HG02571 (cell line): ENCODE measurements around the gene RBPJ.

Experiments used
- ATAC-seq: cut with Tn5 transposase; IDR thresholded peaks from one replicate; pipeline ENCODE4 v1.9.1; 2021; ENCODE audit warnings: mild to moderate bottlenecking, moderate library complexity; ENCODE audit not compliant: unreplicated experiment

The RBPJ gene

DNA sequence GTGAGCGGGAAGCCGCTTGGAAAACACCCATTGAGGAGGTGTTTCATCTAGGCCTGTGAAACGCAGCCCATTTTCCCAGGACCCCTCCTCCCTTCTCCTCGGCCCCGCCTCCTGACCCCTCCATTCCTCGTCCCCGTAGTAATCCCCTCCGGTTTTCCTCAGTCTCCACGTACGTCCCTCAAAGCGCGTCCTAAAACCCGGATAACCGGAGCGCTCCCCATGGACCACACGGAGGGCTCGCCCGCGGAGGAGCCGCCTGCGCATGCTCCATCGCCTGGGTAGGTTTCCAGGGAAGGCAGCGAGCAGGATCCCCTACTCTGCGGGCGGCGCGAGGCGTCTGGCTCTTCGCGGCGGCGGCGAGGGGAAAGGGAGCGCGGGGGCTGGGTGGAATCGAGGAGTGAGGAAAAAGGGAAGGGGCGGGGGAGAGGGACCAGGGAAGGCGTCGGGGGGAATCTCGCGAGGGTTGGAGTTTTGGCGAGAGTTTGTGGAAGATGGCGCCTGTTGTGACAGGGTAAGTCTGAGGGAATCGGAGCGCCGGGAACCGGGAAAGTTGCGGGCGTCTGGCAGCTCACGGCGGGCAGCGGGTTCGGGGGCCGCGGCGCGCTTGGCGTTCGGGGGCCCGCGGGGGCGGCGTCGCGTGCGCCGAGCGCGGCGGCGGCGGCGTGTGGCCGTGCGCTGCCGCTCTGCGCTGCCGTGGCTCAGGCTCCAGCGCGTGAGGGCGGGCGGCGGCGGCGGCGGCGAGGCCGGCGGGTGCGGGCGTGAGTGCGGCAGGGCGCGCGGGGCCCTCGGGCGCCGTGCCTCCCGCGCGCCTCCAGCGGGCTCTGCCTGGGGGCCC, at the start of gene RBPJ:
TSS of gene RBPJ (plus strand) at position 477 of the 835 bp plus-strand sequence. CDS start at position 492, 15 bp downstream.
- peak; percentile 21 for ATAC-seq

DNA sequence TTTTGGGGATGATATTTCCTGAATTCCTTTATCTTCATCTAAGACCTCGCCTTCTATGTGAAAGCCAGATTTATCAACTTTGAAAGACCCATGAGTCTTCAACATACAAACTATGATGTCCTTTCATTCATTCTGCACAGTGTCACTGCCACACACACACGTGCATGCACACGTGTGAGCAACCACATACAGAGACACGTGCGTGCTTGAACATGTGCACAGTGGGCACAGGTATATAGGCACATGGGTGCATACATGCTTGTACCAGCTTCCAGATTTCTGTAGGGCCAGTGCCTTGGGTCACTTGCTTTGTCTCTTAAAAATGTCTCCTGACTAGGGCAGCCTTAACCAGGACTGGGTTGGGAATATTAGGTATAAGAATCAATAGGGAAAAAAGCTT, 49.1 kb upstream of the RBPJ start:
- ATAC-seq, result no peak

DNA sequence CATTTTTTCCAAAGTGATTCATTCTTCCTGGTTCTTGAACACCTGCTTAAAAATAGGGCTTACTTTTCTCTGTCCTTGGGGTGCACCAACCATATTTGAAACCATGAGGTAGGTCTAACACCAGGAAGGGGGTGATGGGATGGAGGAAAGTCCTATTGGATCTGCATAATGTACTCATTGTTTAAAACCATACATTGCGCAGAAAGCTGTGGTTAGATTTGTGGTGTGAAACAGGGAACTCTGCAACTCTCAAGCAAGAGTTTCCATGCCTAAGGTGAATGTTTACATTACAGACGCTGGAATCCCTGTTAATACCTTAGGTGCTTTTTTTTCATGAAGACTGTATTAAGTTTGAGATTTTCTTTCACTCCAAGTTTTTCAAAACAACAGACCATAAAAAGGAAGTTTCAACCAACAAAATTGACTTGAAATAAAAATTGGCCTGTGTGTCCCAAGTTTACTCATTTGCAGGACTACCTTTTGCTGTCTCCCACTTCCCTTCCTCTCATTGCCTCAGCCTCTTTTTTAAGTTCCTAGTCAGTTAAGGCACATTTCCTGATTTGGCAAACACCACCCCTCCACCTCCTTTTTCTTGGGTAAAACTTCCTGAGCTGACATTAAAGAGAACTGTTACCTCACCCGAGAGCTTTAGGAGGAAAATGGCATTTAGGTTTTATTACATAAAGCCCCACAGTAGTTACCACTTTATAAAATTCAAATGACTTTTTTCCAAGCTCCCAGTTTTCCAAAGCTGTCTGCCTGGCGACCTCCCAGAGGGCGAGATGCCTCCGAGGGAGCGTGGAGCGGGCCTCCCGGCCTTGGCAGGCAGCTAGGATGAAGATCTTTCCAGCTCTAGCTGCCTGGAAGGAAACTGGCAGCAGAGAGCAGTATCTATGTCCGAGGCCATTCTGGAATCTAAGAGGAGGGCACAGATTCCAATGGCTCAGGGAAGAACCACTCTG, 47.9 kb upstream of the RBPJ start:
- ATAC-seq, result no peak

DNA sequence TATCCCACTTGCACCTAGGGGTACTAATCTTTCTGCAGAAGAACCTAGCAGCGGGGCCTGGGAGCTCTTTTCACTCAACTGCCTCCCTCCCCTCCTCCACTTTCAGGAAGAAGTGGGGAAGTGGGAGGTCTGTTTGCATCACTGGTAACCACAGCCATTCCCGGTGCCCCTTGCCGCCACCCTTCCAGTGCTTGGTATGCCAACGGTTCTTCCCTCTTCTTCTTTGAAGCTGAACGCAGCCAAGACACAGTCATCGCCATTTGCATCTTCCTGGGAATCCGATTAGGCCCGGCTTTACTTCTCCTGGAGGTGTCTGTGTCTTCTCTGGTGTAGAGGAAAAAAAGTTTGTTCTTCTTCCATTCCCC, 47.2 kb upstream of the RBPJ start:
- ATAC-seq, result no peak

DNA sequence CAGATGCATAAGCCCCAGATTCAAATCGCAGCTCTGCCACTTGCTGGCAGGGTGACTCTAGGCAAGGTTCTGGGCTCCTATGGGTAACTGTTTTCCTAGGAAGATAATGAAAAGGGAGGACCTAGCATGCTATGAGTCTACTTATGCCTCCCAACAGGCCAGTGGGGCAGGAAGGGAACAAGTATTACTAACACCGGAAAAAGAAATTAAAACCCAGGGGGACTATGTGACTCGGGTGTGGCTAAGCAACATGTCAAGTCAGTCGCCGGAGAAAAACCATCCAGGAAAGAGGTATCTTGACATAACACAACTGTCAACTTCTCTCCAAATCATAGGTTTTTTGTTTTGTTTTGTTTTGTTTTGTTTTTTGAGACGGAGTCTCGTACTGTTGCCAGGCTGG, 45.5 kb upstream of the RBPJ start:
- no peak for ATAC-seq

DNA sequence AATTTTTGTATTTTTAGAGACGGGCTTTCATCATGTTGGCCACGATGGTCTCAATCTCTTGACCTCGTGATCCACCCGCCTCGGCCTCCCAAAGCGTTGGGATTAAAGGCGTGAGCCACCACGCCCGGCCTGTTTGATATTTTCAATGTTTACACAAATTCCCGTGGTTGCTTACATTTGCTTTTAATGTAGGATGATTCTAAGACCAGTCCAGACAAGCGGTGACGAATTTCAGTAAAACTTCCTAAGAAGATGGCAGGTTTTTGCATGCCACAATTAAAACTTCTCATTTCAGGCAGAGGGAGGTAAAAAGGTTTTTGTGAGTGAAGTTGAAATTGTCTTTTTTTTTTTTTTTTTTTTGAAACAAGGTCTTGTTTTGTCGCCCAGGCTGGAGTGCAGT, 41.4 kb upstream of the RBPJ start:
- no peak for ATAC-seq

DNA sequence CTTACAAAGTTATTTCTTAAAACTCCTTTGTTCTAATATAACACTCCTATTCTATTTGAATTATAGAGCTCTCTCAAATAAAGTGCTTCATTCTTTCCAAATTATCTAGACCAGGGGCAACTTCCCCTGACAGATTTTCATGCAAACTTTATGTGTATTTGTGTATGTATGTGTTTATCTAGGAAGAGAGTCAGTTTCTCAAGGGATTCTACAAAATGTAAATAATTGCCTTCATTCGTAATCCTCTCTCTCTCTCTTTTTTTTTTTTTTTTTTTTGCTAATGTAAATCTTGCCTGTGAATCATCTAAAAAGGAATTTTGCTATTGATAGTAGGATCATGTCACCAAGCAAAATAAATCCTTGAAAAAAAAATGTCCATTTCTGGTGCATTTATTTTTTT, 38.9 kb upstream of the RBPJ start:
- no peak for ATAC-seq

DNA sequence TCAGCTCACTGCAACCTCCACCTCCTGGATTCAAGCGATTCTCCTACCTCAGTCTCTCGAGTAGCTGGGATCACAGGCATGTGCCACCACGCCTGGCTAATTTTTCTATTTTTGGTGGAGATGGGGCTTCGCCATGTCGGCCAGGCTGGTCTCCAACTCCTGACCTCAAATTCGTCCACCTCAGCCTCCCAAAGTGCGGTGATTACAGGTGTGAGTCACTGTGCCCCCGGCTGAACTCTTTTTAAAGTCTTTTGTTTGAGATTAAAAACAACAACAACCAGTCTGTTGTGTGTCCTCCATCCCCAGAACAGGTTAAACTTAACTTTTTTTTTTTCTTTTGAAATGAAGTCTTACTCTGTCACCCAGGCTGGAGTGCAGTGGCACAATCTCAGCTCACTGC, 36.3 kb upstream of the RBPJ start:
- ATAC-seq, result no peak

DNA sequence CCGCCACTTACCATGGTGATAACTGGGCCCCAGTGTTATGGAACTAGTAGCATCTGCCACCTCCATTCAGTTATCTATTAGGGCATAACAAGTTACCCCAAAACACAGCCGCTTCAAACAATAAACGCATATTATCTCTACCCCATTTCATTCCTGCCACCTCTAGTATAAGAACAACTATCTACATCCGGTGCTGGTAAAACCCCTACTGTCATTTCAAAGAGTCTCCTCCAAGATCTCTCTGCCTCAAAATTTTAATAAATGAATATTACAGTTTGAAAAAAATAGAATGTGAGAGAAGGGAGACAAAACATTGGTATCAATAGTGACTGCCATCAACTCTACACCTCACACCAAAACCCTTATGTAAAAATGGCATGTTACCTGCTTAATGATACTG, 35.5 kb upstream of the RBPJ start:
- no peak for ATAC-seq

DNA sequence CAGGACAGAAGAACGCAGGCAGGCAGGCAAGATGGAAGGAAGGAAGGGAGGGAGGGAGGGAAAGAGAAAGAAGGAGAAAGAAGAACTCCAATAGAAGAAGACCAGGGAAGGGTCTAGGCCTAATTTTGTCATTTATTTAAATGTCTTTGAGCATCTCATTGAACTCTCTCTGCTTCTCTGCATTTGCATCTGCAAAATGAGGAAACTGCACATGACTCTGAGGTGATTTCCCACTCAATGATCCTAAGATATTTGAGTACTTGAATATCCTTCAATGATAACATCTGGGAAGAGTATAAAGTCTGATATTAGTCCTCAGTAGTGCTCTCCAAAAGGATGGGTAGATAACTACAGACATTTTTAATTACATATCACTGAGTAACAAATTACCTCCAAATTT, 33.1 kb upstream of the RBPJ start:
- no peak for ATAC-seq

DNA sequence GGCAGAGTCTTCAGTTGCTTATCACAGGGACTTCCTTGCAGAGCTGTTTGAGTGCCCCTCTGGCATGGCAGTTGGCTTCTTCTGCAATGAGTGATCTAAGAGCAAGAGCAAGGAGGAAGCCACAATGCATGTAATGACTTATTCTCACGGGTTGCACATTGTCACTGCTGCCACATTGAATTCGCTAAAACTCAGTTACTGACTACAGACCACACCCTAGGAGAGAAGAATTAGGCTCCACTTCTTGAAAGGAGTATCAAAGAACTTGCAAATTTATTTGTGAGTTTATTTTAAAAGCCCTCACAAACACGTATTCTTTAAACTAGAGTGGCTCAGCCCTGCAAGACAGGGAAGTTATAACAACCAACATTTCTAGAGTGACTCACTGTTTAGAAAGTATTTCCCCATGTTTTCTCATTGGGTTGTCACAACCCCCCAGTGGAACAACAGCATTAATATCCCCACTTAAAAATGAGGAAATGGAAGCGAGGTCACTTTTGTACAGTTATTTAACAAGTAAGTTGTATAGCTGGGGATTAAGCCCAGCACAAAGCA, 32.4 kb upstream of the RBPJ start:
- peak; percentile 80 for ATAC-seq

DNA sequence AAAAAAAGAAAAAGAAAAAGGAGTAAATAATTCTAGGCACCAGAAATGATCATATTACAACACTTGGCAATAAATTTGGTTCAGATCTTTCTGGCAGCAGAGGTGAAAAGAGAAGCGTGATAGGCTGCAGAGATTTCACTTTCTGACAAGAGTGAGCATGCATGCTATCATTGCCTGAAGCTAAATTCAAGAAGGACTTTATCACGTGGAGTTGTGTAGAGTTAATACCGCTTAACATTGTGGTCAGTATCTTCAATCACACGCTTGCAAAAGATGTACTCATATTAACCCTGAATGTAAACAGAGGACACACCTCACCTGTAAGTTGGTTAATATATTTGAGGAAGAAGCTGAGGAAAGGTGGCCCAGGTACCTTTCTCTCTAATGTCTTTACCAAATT, 31.4 kb upstream of the RBPJ start:
- no peak for ATAC-seq

DNA sequence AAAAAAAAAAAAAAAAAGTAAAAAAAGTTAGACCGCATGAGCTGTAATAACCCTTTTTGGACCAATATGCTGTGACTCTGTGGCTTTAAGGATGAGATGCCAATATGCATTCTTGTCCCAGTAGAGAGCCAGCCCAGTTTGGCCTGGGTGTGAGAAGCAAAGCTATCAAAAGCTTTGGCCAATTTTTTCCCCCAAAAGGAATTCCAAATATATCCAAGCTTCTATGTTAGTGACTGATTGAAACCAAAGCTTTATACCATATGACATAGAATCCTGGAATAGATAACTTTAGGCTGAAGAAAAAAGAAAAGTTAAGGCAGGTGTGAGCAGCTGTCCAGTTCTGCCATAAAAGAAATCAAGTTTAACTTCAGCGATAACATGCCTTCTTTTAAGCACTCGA, 30.5 kb upstream of the RBPJ start:
- no peak for ATAC-seq

DNA sequence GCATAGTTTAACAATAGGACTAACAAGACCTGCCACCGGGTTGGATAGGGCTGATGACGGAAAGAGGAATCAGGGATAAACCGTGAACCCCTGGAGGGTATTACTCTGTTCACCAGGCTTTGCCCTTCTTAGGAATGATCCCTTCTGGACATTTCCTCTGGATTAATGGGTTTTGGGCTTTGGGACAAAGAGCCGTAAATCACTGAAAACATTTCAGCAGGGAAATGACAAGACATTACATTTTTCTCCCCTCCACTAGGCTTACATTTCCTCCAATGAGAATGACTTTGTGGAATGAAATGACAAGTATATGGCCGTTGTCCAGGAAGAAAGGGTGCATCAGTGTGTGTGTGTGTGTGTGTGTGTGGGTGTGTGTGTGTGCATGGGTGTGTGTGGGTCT, 25.9 kb upstream of the RBPJ start:
- ATAC-seq, result no peak

DNA sequence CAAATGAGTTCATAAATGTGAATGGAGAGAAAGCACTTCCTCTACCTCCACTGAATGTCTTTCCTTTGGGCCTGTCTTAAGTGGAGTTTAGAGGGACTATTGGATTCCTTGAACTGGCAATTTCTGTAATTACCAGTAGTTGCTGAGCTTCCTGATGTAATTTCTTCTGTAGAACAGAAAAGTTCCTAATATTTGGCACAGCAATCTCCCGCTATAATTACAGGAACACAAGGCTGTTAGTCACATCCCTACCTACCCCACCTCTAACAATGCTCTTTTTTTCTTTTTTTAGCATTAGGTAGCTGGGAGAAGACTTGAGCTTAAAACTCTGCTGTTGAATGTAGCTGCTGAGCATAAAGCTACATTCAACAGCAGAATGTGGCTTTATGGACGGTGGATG, 24.8 kb upstream of the RBPJ start:
- no peak for ATAC-seq

DNA sequence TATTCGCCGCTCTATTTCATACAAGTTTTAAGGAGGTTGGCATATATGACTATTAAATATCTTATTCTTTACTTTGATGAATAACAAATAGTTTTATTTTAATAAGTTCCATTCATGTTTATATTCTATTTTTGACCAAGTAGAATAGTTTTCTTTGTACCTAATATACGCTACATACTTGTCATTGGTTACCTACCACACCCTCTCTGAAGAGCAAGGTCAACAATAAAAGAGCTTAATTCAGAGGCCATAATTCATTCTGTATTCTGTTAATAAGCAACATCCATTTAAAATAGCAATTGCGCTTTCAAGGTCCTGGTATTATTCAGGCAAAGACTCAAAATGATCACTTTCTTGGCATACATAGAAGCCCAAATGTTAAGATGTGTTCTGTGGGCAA, 24.3 kb upstream of the RBPJ start:
- no peak for ATAC-seq

DNA sequence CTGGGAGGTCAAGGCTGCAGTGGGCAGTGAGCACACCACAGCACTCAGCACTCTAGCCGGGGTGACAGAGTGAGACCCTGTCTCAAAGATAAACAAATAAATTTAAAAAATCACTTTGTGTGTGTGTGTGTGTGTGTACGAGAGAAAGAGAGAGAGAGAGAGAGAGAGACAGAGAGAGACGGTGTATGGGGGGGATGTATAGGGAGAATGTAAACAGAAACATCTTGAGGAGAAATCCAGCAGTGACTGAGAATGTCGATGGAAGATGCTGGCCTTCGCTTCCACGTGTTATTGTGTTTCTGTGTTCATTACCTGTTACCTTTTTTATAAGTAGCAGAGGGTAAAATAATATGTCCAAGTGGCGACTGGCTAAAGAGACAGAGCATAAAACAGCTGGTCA, 23.6 kb upstream of the RBPJ start:
- no peak for ATAC-seq

DNA sequence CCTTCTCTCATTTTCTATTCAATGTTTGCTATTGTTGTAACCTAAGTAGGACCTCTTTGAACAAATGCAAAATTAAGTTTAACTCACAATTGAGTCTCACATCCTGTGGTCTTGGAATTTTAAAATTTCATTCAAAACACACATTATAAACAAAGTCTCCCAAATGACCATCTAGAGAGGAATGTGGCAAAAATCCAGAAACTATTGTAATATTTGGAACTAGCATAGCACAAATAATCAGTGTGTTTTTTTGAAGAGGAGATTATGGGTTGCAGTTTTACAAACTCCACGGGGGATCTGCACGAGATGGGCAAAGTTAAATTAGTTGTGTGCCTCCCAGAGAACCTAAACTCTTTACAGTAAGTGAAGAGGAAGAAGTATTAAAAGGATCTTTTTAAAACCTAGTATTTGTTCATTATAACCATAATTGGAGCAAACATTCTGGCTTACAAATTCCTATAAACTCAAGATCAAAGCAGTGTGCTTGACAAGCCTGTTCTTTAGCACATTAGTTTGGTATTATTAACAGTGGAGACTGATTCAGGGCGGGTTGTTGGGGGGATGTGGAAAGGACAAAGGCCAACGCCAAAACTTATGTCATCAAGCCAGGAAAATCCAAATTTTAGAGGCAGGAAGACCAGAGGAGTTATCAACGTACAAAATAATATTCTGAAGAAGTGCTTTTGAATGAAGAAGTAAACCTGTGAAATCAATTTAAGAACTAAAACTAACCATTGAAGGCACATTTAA, 22.4 kb upstream of the RBPJ start:
- ATAC-seq, result no peak

DNA sequence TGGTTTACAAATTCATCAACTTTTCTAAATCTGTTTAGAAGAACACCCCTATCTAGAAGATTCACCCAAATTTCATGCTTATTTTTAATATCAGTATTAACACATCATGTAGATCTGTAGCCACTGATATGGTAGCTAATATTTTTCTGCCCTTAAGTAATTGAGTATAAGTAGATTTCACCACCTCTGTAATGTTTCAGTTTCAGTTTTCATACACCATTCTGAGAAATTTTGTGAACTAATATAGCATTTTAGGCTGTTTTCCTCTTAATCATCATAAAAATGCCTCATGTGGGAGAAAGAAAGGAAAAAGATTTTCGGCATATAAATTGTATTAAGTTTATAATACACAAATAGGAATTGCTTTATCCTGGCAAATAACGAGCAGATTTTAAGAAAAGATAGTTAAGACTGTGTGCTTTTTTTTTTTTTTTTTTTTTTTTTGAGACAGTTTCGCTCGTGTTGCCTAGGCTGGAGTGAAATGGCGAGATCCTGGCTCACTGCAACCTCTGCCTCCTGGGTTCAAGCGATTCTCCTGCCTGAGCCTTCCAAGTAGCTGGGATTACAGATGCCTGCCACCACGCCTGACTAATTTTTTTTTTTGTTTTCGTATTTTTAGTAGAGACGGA, 21.4 kb upstream of the RBPJ start:
- no peak for ATAC-seq
